Measurements from ENCODE around the gene FNBP1.
"Not testable (repeated sequence)": the region's sequence is repeated elsewhere in the genome, so short reads cannot be mapped to it uniquely, and the experiment has no call there.

Gene FNBP1

DNA sequence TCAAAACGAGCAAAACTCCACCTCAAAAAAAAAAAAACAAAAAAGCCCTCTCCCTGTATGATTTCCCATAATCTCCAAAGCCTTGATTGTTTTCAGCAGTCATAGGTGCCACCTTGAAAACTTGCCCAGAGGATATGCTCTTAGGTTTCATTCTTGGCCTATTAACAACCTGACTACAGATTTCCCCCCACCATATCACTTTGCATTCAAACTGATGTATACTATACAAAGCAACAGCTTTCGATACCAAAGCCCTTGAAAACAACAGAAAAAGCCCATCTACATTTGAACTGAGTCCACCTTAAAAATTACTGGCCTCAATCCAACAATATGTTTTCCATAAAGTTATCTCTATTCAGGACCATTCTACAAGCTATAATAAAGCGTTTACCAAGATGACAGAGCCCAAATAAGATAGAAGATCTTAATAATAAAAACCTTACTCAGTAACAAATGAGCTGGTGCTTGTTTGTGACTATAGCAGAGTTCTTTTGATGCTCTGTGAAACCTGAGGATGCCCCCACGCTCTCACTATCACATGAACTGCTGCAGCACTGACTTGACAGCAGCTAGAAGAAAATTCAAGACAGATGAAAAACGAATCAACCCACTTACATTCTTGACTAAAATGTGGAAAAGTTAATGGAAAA, 44.4 kb downstream of the FNBP1 start:
- TF ChIP-seq, protein P1, sequence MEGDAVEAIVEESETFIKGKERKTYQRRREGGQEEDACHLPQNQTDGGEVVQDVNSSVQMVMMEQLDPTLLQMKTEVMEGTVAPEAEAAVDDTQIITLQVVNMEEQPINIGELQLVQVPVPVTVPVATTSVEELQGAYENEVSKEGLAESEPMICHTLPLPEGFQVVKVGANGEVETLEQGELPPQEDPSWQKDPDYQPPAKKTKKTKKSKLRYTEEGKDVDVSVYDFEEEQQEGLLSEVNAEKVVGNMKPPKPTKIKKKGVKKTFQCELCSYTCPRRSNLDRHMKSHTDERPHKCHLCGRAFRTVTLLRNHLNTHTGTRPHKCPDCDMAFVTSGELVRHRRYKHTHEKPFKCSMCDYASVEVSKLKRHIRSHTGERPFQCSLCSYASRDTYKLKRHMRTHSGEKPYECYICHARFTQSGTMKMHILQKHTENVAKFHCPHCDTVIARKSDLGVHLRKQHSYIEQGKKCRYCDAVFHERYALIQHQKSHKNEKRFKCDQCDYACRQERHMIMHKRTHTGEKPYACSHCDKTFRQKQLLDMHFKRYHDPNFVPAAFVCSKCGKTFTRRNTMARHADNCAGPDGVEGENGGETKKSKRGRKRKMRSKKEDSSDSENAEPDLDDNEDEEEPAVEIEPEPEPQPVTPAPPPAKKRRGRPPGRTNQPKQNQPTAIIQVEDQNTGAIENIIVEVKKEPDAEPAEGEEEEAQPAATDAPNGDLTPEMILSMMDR (IDR thresholded peaks at IDR 0.05; ENCODE audit: insufficient read depth, missing control alignments) = no peak
- no peak for FAIRE-seq
- no peak for DNase-seq (ENCODE audit: insufficient read length, low spot score)

DNA sequence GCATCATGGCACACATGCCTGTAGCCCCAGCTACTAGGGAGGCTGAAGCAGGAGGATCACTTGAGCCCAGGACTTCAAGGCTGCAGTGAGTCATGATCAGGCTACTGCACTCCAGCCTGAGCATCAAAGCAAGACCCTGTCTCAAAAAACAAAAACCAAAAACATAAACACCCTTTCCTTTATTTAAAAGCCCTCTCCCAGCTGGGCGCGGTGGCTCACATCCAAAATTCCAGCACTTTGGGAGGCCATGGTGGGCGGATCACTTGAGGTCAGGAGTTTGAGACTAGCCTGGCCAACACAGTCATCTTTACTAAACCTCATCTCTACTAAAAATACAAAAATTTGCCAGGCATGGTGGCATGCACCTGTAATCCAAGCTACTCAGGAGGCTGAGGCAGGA, 45.3 kb downstream of the FNBP1 start:
- not testable (repeated sequence) for DNase-seq (ENCODE audit: insufficient read length, low spot score); FAIRE-seq

DNA sequence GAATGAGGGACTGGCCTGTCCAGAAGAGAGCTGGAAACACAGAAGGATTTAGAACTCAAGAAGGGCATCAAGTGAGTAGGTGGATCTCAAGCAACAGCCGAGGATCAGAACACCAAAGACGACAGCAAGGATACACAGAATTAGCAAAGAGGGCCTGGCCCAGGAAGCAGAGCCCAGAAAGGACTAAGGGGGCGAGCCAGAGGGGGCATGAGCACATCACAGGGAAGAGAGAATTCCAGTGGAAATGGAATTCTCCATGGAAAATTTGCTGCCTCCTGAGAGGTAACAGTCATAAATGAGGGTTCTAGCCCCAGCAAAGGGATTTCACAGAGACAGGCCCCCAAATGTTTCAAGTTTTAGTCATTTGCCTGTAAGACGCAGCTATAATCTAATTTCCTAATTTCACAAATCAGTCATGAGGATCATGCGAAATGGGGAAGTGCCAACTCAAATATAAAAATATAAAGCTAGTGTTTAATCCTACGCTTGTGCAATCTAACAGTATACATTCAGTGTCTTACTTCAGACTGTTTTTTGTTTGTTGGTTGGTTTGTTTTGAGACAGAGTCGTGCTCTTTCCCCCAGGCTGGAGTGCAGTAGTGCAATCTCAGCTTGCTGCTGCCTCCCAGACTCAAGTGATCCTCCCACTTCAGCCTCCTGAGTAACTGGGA, 46.7 kb downstream of the FNBP1 start:
- FAIRE-seq (no peak), DNase-seq (ENCODE audit: insufficient read length, low spot score) (no peak)
- TF ChIP-seq, protein P1 (IDR thresholded peaks at IDR 0.05; ENCODE audit: insufficient read depth, missing control alignments) = no peak

DNA sequence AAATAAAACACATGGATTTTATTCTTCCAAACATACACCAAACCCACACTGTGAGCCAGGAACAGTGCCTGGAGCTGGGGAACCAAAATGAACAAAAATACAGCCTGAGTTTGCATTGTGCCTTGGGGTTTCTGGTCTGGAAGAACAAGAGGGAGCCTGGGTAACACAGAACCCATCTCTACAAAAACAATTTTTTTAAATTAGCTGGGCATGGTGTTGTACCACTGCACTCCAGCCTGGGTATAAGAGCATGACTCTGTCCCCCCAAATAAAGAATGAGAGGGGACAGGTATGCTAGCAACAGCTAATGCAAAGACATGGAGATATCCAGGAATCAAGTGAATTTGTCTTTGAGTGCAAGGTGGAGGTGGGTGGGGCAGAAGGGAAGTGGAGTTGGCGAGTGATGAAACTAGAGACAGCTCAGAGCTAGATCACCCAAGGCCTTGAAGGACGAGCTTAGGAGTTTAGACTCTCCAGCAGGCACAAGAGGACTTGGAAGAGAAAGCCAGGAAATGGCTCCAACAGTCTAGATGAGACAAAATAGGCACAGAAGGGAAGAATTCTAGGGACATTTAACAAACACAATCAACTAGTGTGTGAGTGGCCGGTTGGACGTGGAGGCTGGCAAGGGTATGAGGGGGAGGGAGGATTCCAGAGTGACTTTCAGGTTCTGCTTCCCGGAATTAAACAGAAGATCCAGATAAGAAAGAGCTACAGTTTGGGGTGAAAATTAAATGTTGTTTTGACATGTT, 47.4 kb downstream of the FNBP1 start:
- no peak for DNase-seq (ENCODE audit: insufficient read length, low spot score)
- no peak for FAIRE-seq
- TF ChIP-seq, protein P1 (IDR thresholded peaks at IDR 0.05; ENCODE audit: insufficient read depth, missing control alignments) = no peak

DNA sequence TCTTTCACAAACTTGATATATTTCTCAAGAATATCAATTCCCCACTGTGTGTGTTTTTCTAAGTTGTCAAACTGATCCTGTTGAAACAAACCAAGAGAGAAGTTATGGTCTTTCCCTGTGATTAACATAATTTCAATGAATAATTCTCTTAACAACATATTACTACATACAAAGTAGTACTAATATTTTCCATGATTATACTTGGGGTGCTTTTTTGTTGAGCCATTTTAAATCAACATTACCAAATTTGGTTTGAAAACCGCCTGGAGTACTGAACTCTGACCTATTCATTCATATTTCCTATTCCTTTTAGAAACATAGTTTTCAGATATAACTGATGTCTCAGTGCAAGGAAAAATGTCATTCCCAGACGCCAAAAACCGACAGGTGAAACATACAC, 48.1 kb downstream of the FNBP1 start:
- FAIRE-seq = no peak
- no peak for DNase-seq (ENCODE audit: insufficient read length, low spot score)
- TF ChIP-seq, protein P1 (IDR thresholded peaks at IDR 0.05; ENCODE audit: insufficient read depth, missing control alignments) = no peak

DNA sequence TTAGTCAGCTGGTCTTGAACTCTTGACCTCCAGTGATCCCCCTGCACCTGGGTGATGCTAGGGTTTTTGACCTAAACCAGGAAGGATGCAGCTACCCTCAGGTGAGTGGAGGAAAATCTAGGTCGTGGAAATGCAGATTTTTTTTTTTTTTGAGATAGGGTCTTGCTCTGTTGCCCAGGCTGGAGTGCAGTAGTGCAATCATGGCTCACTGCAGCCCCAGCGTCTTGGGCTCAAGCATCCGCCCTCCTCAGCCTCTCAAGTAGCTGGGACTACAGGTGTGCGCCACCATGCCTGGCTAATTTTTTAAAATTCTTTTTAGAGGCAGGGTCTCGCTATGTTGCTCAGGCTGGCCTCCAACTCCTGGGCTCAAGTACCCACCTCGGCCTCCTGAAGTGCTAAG, 51.9 kb downstream of the FNBP1 start:
- not testable (repeated sequence) for DNase-seq (ENCODE audit: insufficient read length, low spot score); FAIRE-seq

DNA sequence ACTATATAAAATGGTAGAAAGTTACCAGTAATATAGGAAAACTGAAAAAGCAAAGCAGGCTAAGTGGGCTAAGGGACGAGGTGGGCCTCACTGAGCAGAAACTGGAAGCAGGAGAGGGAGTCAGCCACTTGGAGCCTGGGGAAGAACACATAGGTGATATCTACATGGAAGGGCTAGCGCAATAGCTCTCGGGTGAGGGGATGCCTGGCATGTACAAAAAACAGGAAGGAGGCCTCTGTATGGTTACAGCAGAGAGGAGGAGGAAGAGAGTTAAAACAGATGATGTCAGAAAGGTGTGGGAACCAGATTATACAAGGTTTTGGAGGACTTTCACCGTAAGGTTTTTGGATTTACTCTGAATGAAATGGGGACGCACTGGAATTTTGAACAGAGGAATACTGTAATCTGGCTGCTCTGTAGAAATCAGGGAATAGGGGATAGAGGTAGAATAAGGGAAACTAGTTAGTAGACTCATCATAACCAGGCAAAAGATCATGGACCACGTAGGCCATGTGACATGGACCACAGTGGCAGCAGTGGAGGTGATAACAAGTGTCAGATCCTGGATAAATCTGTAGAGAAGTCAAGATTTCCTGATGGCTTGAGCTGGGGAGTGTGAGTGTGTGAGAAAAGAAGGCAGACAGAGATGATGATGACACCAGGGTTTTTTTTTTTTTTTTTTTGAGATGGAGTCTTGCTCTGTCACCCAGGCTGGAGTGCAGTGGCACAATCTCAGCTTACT, 52.5 kb downstream of the FNBP1 start:
- no peak for FAIRE-seq
- TF ChIP-seq, protein P1 (IDR thresholded peaks at IDR 0.05; ENCODE audit: insufficient read depth, missing control alignments) = no peak
- no peak for DNase-seq (ENCODE audit: insufficient read length, low spot score)

Measured in D721Med (cell line).